ENCODE data around the gene LAMA4.

DNA sequence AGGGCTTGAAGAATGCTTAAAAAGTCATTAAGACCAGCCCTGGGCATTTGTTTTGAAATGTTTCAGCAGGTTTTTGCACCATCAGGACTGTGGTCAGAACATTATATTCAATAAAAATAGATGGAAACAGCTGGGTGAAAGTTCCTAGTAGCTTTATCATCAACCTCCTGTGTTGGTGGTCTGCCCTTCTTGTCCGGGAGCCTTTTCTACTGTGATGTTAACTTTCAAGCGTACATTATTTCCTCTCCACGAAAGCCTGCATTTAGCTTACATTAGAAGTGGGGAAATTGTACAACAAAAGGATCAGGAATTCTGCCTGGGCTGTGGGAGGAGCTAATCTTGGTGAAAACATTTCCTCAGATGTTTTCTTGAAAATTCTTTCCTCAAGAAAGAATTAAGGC is 71.1 kb downstream of the LAMA4 start:
- TF ChIP-seq, protein P1, sequence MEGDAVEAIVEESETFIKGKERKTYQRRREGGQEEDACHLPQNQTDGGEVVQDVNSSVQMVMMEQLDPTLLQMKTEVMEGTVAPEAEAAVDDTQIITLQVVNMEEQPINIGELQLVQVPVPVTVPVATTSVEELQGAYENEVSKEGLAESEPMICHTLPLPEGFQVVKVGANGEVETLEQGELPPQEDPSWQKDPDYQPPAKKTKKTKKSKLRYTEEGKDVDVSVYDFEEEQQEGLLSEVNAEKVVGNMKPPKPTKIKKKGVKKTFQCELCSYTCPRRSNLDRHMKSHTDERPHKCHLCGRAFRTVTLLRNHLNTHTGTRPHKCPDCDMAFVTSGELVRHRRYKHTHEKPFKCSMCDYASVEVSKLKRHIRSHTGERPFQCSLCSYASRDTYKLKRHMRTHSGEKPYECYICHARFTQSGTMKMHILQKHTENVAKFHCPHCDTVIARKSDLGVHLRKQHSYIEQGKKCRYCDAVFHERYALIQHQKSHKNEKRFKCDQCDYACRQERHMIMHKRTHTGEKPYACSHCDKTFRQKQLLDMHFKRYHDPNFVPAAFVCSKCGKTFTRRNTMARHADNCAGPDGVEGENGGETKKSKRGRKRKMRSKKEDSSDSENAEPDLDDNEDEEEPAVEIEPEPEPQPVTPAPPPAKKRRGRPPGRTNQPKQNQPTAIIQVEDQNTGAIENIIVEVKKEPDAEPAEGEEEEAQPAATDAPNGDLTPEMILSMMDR (IDR thresholded peaks at IDR 0.05), result no peak
- no peak for TF ChIP-seq POLR2A (IDR thresholded peaks at IDR 0.05)
